HG03135 (cell line): ENCODE data around the gene ATMIN.

Experiments
- ATAC-seq: cut with Tn5 transposase; IDR thresholded peaks from one replicate; pipeline ENCODE4 v1.9.1; 2021; ENCODE audit warnings: mild to moderate bottlenecking, moderate library complexity; ENCODE audit not compliant: unreplicated experiment

ATMIN gene

DNA sequence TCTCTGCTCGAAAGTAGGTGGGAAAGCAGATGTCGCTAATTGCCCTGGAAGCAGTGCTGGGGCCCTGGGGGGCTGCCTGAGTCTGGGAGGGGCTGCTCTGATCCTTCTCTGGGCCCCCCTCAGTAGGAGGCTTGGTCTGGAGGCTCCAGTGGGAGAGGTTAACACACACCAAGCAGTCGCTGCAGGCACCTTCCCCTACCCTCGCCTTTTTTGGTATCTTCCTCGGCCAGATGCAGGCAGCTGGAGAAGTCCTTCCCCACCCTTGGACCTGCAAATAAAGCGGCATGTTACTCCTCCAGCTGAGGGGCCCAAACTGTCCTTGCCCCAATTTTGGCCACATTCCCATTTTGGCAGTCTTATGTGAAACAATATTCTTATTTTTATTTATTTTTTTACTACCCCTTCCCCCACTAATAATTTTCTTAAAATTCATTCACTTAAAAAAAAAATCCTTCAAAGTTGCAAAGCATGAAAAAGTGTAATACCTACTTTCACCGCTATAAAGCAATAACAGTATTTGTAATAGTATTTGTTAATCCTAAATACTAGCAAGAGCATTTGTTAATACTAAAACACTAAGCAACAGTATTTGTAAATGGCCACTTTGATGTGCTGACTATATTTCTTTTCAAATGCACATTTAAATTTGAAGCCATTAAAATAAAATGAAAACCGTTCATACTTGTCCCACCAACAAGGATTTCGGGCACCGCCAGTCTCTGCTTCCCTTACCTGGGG is 26.4 kb downstream of the ATMIN start:
- no peak for ATAC-seq

DNA sequence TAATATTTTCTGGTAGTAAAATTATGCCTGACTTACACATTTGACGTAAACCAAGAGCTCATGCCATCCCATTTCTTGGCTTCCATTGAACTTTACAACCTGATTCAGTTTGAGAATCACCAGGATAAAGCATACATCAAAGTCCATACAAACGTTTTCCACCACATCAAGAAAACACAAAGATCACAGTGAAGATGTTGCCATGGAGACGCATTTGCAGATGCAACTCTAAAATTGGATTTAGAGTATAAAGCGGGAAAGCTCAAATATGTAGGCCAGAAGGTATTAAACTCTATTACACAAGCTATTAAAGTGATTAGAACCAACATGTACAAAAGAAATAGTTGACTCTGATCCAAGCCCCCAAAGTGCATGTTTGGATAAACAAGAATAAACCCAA is 31.0 kb downstream of the ATMIN start:
- ATAC-seq, result no peak

GRCh38 chr16:81067166-81067565 is 31.5 kb downstream of the ATMIN start:
- ATAC-seq, result no peak

DNA sequence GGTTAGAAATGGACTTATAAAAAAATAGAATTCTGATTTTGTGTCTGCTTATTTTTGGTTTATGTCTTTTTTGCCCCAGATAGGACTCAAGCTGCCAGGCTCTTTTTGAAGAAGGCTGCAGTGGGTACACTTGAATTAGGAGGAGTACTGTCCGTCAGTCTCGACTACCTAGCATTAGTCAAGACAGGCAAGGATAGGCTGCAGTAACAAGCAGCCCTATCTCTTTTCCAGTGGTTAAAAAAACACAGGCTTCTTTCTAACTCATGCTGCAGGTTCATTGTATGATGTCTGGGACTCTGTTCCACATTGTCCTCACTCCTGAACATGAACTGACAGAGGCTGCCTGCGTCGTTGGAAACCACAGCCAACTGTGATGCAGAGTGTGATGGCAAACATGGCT is 33.4 kb downstream of the ATMIN start:
- ATAC-seq, result no peak

GRCh38 chr16:81070979-81071378 is 35.3 kb downstream of the ATMIN start:
- no peak for ATAC-seq

DNA sequence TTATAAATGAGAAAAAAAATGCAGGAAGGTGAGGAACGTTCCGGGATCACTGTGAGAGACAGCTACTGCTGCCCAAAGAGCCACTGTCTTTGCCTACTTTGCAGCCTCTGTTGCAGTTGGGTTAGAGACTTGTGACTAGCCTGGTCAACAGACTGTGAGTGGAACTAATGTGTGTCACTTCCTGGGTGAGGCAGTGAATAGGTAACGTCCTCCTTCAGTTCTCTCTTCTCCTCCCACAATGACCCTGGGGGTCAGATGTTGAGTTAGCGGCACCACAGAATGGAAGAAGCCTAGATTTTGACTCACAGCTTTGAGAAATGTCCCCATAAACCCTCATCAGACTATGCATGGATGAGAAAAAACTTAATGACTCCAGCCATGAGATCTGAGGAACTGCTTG is 36.2 kb downstream of the ATMIN start:
- ATAC-seq, result no peak

DNA sequence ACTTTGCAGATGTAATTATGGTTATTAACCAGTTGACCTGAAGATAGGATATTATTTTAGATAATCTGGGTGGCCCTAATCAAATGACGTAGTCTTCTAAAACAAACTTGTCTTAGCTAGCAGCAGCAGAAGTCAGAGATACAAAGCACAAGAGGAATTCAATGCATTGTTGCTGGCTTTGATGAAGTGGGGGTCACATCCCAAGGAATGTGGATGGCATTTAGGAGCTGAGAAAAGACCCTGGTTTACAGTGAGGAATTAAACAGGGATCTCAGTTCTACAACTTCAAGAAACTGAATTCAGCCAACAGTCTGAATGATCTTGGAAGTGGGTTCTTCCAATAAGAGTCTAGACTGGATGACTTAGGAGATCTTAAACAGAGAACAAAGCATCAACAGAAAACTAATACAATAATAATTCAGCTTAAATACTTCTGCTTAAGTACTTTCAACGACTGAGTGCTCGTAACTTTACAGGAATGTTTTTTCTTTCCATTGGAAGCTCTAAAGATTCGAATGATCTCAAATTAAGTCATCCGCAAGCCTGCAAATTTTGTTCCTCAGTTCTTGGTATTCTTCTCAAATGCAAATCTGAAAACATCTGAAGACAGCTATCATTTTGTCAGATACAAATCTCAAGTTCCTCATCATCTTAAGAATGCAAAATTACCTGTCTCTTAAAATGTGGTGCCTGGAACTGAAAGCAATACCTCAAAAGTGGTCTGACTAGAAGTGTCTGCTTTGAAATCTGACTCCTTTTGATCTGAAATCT is 38.1 kb downstream of the ATMIN start:
- no peak for ATAC-seq

GRCh38 chr16:81076566-81077075 is 41.0 kb downstream of the ATMIN start:
- ATAC-seq, result peak; percentile 75

DNA sequence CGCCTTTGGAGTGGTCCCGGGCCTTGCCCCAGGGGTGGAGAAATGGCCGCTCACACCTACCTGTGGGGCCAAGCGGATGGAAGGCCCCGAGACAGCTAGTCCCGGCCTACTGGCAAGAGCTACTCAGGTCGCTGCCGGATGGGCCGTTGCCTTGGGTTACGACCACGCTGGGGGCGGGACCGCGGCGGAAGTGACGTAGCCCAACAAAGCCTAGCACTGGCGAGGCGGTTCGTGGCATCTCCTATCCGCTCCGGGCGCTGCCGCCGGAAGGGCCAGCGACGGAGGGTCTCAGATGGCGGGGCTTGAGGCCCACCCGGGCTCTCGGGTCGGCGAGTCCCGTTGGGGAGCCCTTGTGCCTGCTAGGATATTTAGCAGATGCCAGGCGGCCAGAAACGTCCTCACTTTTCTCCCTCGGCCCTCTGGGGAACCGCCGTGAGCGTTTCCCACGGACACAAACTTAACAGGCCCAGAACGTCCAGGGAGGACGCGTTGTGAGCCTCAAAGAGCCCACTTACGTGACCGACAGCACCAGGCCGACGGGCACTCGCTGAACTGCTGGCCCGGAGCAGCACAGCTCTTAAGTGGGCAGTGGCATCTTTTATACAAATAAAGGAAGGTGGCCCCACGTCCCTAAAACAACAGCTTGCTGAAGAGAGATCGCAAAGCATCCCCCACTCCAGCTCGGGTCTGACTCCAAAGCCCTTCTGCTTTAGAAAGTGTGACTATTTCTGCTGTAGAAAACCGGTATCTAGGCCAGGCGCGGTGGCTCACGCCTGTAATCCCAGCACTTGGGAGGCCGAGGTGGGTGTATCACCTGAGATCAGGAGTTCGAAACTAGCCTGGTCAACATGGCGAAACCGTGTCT is 41.7 kb downstream of the ATMIN start, which contains the start of gene C16orf46:
C16orf46 (minus strand) TSS at position 163 of the 865 bp plus-strand sequence. CDS start 13,283 bp downstream, outside the sequence.
- ATAC-seq, result peak; percentile 98

DNA sequence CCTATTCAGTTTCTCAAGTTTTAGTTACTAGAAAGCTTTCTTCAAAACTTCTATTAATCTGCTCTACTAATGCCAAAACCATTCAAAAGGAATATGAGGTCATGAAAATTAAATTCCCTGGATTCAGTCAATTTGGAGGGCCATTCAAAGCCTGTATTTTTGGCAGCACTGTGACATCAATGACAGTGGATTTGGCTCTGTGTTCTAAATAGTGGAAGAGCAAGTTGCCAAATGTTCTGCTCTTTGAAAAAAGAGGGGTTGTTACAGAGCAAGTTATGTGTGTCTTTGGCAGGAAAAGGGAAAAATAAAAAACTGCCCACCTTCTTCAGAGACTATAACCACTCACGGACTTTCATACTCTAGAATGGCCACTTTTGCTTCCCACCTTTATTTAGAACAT is 44.6 kb downstream of the ATMIN start:
- no peak for ATAC-seq

DNA sequence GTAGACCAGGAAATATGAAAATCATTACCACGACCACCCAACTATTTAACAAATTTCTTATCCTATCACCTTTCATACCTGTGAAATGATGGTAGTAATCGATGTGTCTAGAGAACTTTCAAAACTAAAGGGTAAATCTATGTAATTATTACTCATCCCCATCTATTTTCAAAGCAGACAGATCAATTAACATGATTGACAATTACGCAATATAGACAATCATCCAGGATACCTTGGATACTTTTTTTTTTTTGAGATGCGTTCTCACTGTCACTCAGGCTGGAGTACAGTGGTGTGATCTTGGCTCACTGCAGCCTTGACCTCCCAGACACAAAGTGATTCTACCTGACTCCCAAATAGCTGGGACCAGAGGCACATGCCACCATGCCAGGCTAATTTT is 45.4 kb downstream of the ATMIN start:
- no peak for ATAC-seq

DNA sequence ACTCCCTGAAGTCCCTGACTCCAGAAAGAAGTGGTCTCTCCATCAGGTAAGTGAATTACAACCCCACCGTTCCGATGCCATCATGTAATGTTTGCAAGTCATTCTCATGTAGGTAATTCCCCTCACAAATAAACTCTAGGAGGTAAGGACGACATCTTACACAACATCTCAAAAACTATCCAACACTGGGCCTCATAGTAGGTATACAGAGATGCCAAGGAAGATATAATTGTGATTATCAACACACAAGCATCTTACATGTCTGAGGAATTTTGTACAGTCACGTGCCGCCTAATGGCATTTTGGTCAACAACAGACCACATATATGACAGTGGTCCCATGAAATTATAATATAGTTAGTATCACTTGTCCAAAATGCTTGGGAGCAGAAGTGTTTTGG is 53.2 kb downstream of the ATMIN start:
- no peak for ATAC-seq

DNA sequence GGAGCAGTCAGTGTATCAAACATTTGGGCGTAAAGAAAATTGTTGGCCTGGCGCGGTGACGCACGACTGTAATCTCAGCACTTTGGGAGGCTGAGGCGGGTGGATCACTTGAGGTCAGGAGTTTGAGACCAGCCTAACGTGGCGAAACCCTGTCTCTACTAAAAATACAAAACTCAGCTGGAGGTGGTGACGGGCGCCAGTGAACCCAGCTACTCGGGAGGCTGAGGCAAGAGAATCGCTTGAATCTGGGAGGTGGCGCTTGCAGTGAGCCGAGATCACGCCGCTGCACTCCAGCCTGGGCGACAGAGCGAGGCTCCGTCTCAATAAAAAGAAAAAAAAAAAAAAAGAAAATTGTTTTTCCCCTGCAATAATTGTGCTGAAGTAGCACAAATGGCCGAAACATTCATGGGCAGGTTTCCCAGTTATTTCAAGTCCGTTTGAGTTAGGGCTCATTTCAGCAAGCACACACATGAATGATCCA is 59.2 kb downstream of the ATMIN start:
- ATAC-seq, result no peak

GRCh38 chr16:81095653-81095952 is 60.0 kb downstream of the ATMIN start:
- no peak for ATAC-seq

DNA sequence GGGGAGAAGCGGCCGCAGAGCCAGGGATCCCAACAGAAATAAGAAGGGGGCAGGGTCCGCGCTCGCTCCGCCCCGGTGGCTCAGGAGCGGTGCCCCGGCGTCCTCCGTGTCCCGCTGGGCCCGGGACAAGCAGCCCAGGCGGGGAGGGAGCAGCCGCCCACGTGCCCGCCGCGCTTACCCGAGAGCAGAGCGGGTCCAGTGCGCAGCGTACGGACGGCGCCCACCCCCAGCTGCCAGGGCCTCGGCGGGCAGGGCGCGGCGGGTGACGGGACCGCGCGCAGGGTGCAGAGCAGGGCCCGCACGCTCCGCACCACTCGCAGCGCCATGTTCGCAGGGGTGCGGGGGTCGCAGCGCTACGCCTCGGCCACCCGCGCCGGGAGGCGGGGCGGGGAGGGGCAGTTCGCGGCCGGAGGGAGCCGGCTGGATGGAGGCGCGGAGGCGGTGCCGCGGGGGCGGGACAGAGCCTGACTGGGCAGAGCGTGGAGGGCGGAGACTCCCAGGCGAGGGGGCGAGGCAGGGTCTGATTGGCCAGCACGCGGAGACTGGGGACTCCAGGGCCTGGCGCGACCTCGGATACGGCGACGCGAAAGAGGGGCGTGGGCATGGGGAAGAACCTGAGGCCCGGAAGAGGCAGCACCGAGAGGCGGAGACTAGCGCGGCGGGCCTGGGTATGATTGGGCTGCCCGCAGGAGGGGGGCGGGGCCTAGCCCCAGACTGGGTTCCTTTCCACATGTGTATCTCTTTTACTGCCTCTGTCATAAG is 60.5 kb downstream of the ATMIN start, which contains the start of gene GCSH:
GCSH (minus strand) TSS at position 443 of the 762 bp plus-strand sequence; CDS start at position 326, 117 bp downstream.
- ATAC-seq, result peak; percentile 99

- no peak for ATAC-seq
Measured at GRCh38 chr16:81096715-81097208, 61.1 kb downstream of the ATMIN start.
